ENCODE results near the gene STK40. TPM values are rescaled to one million over a fixed set of nuclear protein-coding genes. Genes with fewer than 3 reads are reported as not detected.

STK40 gene
- total and polyA plus RNA-seq, 2 experiments from 2014 or later, result 8.1 to 20.2 TPM

DNA sequence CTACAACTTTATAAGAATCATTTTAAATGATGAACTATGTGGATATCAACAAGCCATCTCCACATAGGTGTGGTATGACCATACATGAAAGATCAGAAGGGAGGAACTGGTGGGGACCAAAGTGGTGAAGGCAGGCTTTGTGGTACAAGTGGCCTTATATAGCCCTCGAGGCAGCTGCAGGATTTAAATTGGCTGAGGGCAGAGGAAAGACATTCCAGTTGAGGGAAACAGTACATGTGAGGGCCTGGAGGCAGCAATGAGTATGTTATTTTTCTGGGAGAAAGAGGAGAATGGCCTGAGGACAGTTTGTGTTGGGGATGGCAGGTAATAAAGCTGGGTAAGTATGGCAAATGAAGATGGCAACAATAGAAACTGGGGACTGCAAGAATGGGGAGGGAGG lies 47.4 kb upstream of the STK40 start:
- TF ChIP-seq, protein P1, sequence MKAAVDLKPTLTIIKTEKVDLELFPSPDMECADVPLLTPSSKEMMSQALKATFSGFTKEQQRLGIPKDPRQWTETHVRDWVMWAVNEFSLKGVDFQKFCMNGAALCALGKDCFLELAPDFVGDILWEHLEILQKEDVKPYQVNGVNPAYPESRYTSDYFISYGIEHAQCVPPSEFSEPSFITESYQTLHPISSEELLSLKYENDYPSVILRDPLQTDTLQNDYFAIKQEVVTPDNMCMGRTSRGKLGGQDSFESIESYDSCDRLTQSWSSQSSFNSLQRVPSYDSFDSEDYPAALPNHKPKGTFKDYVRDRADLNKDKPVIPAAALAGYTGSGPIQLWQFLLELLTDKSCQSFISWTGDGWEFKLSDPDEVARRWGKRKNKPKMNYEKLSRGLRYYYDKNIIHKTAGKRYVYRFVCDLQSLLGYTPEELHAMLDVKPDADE (IDR thresholded peaks at IDR 0.05), result no peak
- no peak for TF ChIP-seq EZH2phosphoT487 (IDR thresholded peaks at IDR 0.05; ENCODE audit: unreplicated experiment)
- no peak for TF ChIP-seq NANOG (IDR thresholded peaks at IDR 0.05; ENCODE audit: borderline replicate concordance)
- TF ChIP-seq, protein P2, sequence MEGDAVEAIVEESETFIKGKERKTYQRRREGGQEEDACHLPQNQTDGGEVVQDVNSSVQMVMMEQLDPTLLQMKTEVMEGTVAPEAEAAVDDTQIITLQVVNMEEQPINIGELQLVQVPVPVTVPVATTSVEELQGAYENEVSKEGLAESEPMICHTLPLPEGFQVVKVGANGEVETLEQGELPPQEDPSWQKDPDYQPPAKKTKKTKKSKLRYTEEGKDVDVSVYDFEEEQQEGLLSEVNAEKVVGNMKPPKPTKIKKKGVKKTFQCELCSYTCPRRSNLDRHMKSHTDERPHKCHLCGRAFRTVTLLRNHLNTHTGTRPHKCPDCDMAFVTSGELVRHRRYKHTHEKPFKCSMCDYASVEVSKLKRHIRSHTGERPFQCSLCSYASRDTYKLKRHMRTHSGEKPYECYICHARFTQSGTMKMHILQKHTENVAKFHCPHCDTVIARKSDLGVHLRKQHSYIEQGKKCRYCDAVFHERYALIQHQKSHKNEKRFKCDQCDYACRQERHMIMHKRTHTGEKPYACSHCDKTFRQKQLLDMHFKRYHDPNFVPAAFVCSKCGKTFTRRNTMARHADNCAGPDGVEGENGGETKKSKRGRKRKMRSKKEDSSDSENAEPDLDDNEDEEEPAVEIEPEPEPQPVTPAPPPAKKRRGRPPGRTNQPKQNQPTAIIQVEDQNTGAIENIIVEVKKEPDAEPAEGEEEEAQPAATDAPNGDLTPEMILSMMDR (conservative IDR thresholded peaks at IDR 0.05; ENCODE audit: low read depth in 2 of 2), result no peak
- no peak for TF ChIP-seq POLR2AphosphoS5 (IDR thresholded peaks at IDR 0.05; ENCODE audit: low read depth)
- TF ChIP-seq CREB1 (CRISPR knock-in tag; IDR thresholded peaks at IDR 0.05; ENCODE audit: low read depth), result no peak
- no peak for TF ChIP-seq JUNB (IDR thresholded peaks at IDR 0.05; ENCODE audit: unreplicated experiment)
- TF ChIP-seq ZNF331 (CRISPR knock-in tag; IDR thresholded peaks at IDR 0.05; ENCODE audit: low read depth), result no peak
- TF ChIP-seq, protein P3, sequence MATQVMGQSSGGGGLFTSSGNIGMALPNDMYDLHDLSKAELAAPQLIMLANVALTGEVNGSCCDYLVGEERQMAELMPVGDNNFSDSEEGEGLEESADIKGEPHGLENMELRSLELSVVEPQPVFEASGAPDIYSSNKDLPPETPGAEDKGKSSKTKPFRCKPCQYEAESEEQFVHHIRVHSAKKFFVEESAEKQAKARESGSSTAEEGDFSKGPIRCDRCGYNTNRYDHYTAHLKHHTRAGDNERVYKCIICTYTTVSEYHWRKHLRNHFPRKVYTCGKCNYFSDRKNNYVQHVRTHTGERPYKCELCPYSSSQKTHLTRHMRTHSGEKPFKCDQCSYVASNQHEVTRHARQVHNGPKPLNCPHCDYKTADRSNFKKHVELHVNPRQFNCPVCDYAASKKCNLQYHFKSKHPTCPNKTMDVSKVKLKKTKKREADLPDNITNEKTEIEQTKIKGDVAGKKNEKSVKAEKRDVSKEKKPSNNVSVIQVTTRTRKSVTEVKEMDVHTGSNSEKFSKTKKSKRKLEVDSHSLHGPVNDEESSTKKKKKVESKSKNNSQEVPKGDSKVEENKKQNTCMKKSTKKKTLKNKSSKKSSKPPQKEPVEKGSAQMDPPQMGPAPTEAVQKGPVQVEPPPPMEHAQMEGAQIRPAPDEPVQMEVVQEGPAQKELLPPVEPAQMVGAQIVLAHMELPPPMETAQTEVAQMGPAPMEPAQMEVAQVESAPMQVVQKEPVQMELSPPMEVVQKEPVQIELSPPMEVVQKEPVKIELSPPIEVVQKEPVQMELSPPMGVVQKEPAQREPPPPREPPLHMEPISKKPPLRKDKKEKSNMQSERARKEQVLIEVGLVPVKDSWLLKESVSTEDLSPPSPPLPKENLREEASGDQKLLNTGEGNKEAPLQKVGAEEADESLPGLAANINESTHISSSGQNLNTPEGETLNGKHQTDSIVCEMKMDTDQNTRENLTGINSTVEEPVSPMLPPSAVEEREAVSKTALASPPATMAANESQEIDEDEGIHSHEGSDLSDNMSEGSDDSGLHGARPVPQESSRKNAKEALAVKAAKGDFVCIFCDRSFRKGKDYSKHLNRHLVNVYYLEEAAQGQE (IDR thresholded peaks at IDR 0.05; ENCODE audit: unreplicated experiment), result no peak
- TF ChIP-seq EZH2 (IDR thresholded peaks at IDR 0.05; ENCODE audit: low read depth, unreplicated experiment), result no peak
- no peak for TF ChIP-seq STAT1 (IDR thresholded peaks at IDR 0.05; ENCODE audit: unreplicated experiment)
- TF ChIP-seq, protein P4, sequence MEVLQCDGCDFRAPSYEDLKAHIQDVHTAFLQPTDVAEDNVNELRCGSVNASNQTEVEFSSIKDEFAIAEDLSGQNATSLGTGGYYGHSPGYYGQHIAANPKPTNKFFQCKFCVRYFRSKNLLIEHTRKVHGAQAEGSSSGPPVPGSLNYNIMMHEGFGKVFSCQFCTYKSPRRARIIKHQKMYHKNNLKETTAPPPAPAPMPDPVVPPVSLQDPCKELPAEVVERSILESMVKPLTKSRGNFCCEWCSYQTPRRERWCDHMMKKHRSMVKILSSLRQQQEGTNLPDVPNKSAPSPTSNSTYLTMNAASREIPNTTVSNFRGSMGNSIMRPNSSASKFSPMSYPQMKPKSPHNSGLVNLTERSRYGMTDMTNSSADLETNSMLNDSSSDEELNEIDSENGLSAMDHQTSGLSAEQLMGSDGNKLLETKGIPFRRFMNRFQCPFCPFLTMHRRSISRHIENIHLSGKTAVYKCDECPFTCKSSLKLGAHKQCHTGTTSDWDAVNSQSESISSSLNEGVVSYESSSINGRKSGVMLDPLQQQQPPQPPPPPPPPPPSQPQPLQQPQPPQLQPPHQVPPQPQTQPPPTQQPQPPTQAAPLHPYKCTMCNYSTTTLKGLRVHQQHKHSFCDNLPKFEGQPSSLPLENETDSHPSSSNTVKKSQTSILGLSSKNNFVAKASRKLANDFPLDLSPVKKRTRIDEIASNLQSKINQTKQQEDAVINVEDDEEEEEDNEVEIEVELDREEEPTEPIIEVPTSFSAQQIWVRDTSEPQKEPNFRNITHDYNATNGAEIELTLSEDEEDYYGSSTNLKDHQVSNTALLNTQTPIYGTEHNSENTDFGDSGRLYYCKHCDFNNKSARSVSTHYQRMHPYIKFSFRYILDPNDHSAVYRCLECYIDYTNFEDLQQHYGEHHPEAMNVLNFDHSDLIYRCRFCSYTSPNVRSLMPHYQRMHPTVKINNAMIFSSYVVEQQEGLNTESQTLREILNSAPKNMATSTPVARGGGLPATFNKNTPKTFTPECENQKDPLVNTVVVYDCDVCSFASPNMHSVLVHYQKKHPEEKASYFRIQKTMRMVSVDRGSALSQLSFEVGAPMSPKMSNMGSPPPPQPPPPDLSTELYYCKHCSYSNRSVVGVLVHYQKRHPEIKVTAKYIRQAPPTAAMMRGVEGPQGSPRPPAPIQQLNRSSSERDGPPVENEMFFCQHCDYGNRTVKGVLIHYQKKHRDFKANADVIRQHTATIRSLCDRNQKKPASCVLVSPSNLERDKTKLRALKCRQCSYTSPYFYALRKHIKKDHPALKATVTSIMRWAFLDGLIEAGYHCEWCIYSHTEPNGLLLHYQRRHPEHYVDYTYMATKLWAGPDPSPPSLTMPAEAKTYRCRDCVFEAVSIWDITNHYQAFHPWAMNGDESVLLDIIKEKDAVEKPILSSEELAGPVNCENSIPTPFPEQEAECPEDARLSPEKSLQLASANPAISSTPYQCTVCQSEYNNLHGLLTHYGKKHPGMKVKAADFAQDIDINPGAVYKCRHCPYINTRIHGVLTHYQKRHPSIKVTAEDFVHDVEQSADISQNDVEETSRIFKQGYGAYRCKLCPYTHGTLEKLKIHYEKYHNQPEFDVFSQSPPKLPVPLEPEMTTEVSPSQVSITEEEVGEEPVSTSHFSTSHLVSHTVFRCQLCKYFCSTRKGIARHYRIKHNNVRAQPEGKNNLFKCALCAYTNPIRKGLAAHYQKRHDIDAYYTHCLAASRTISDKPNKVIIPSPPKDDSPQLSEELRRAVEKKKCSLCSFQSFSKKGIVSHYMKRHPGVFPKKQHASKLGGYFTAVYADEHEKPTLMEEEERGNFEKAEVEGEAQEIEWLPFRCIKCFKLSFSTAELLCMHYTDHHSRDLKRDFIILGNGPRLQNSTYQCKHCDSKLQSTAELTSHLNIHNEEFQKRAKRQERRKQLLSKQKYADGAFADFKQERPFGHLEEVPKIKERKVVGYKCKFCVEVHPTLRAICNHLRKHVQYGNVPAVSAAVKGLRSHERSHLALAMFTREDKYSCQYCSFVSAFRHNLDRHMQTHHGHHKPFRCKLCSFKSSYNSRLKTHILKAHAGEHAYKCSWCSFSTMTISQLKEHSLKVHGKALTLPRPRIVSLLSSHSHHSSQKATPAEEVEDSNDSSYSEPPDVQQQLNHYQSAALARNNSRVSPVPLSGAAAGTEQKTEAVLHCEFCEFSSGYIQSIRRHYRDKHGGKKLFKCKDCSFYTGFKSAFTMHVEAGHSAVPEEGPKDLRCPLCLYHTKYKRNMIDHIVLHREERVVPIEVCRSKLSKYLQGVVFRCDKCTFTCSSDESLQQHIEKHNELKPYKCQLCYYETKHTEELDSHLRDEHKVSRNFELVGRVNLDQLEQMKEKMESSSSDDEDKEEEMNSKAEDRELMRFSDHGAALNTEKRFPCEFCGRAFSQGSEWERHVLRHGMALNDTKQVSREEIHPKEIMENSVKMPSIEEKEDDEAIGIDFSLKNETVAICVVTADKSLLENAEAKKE (CRISPR knock-in tag; IDR thresholded peaks at IDR 0.05), result no peak
- TF ChIP-seq ZNF114 (CRISPR knock-in tag; IDR thresholded peaks at IDR 0.05), result no peak
- H3K9me2 ChIP-seq (ENCODE audit: insufficient read depth), result no peaks in the 10 kb centered on the region
- no peaks in the 10 kb centered on the region for H3K27me3 ChIP-seq (ENCODE audit: insufficient read depth)
- no peaks in the 10 kb centered on the region for H3K9me3 Mint-ChIP-seq
- no peak overlapping the region for H3K4me3 Mint-ChIP-seq
- peaks cover 4% of the 10 kb centered on the region for H3K27me3 Mint-ChIP-seq (ENCODE audit: insufficient read depth, low read depth, poor library complexity)
- H4K20me1 ChIP-seq (replicated peaks; ENCODE audit: insufficient read depth), result no peaks in the 10 kb centered on the region; the same call in 1 of the 2 replicates
- H3K36me3 Mint-ChIP-seq (ENCODE audit: low read depth), result no peaks in the 10 kb centered on the region
- no peak overlapping the region for H3K27ac ChIP-seq (ENCODE audit: low read depth)
- no peak overlapping the region for H3K4me3 ChIP-seq
- no peak for DNase-seq (ENCODE audit: low spot score)
- H3K27ac Mint-ChIP-seq, result no peak overlapping the region
- no peaks in the 10 kb centered on the region for H3K79me2 ChIP-seq (replicated peaks; ENCODE audit: insufficient read depth)
- no peaks in the 10 kb centered on the region; the same call in 2 of the 3 replicates for H3K4me1 Mint-ChIP-seq
- no peak for ATAC-seq
- H3K4me1 ChIP-seq (ENCODE audit: insufficient read depth), result no peaks in the 10 kb centered on the region
- no peaks in the 10 kb centered on the region for H3K36me3 ChIP-seq (ENCODE audit: insufficient read depth)
- no peaks in the 10 kb centered on the region for H3F3A ChIP-seq (replicated peaks; ENCODE audit: low read depth)
- no peak overlapping the region for H3K4me2 ChIP-seq
- no peak overlapping the region for H2AFZ ChIP-seq
